ENCODE results near the gene INVS. TPM values are rescaled to one million over a fixed set of nuclear protein-coding genes. Genes with fewer than 3 reads are reported as not detected.

Gene INVS
- total and polyA plus RNA-seq, 2 donors (not counting 1 experiment from before 2014, with no cell fraction given), result 13.9 to 37.0 TPM

GRCh38 chr9:100220936-100221335, 121.9 kb downstream of the INVS start:
- Histone ChIP-seq H3K27me3 (replicated peaks in 1 of 4; ENCODE audit: control extremely low read depth in 1 of 4, control insufficient read depth in 3 of 4, insufficient read depth in 4 of 4, low read length in 3 of 4) (no peaks in the 10 kb centered on the region), H3K4me3 (ENCODE audit: control extremely low read depth in 1 of 5, extremely low read depth in 1 of 5, insufficient read depth in 1 of 5, low read depth in 2 of 5, low read length in 4 of 5) (no peak overlapping the region), H3K4me2 (replicated peaks; ENCODE audit: low read depth, low read length, poor library complexity, severe bottlenecking) (no peak overlapping the region), H3K4me1 (ENCODE audit: control insufficient read depth in 2 of 2, insufficient read depth in 2 of 2, low read length in 2 of 2) (peaks cover 0 to 3% of the 10 kb centered on the region in 2 donors), H3K36me3 (replicated peaks in 1 of 2; ENCODE audit: control extremely low read depth in 1 of 2, control insufficient read depth in 1 of 2, extremely low read depth in 1 of 2, insufficient read depth in 2 of 2, low read length in 1 of 2) (no peaks in the 10 kb centered on the region), H2AFZ (ENCODE audit: insufficient read depth, low read depth, low read length, poor library complexity, severe bottlenecking) (no peak overlapping the region), H3K9me3 (ENCODE audit: control extremely low read depth in 1 of 3, control insufficient read depth in 2 of 3, insufficient read depth in 1 of 3, low read length in 2 of 3) (no peaks in the 10 kb centered on the region), H4K20me1 (ENCODE audit: control insufficient read depth, insufficient read depth, low read length, poor library complexity, severe bottlenecking) (no peaks in the 10 kb centered on the region), H3K79me2 (ENCODE audit: control insufficient read depth, insufficient read depth, low read length) (no peaks in the 10 kb centered on the region), H3K9ac (ENCODE audit: low read length) (no peak overlapping the region), H3K27ac (ENCODE audit: low read length in 2 of 2) (no peak overlapping the region)
- Mint-ChIP-seq H3K27me3 (no peaks in the 10 kb centered on the region), H3K4me1 (peaks cover 4% of the 10 kb centered on the region), H3K4me3 (no peak overlapping the region), H3K9me3 (ENCODE audit: insufficient read depth) (no peaks in the 10 kb centered on the region), H3K27ac (no peak overlapping the region)
- DNase-seq (no peak), ATAC-seq (ENCODE audit: low read depth) (no peak)
- TF ChIP-seq EZH2 (IDR thresholded peaks at IDR 0.05; ENCODE audit: borderline replicate concordance, insufficient read depth, low read depth, low read length, poor library complexity, severe bottlenecking), result no peak
- no peak for TF ChIP-seq CTCF (IDR thresholded peaks at IDR 0.05)
- ChIA-PET POLR2A (no interaction called here), CTCF (interaction anchor here (0.7 to 12.2 kb wide), 3 partner anchors 49 to 429 kb away, joined by 3 to 141 read pairs (median 3); no protein-coding TSS in a partner anchor)
- no CpG with 5 or more reads among the region's 1 CpG for WGBS (ENCODE audit: insufficient coverage)
- intact Hi-C loops (cut with micrococcal nuclease), result no loop called here

- Mint-ChIP-seq H3K27me3 (no peaks in the 10 kb centered on the region), H3K9me3 (ENCODE audit: insufficient read depth) (no peaks in the 10 kb centered on the region), H3K4me3 (no peak overlapping the region), H3K27ac (no peak overlapping the region), H3K4me1 (peaks cover 4% of the 10 kb centered on the region)
- ChIA-PET CTCF (interaction anchor here (1.0 to 12.2 kb wide), 3 partner anchors 194 to 1058 kb away, joined by 3 to 141 read pairs (median 5); no protein-coding TSS in a partner anchor), POLR2A (no interaction called here)
- Histone ChIP-seq H3K9ac (ENCODE audit: low read length) (no peak overlapping the region), H3K79me2 (ENCODE audit: control insufficient read depth, insufficient read depth, low read length) (no peaks in the 10 kb centered on the region), H3K4me1 (ENCODE audit: control insufficient read depth in 2 of 2, insufficient read depth in 2 of 2, low read length in 2 of 2) (peaks cover 0 to 3% of the 10 kb centered on the region in 2 donors), H3K27me3 (replicated peaks in 1 of 4; ENCODE audit: control extremely low read depth in 1 of 4, control insufficient read depth in 3 of 4, insufficient read depth in 4 of 4, low read length in 3 of 4) (no peaks in the 10 kb centered on the region), H4K20me1 (ENCODE audit: control insufficient read depth, insufficient read depth, low read length, poor library complexity, severe bottlenecking) (no peaks in the 10 kb centered on the region), H3K4me2 (replicated peaks; ENCODE audit: low read depth, low read length, poor library complexity, severe bottlenecking) (no peak overlapping the region), H2AFZ (ENCODE audit: insufficient read depth, low read depth, low read length, poor library complexity, severe bottlenecking) (no peak overlapping the region), H3K4me3 (ENCODE audit: control extremely low read depth in 1 of 5, extremely low read depth in 1 of 5, insufficient read depth in 1 of 5, low read depth in 2 of 5, low read length in 4 of 5) (no peak overlapping the region), H3K36me3 (replicated peaks in 1 of 2; ENCODE audit: control extremely low read depth in 1 of 2, control insufficient read depth in 1 of 2, extremely low read depth in 1 of 2, insufficient read depth in 2 of 2, low read length in 1 of 2) (no peaks in the 10 kb centered on the region), H3K9me3 (ENCODE audit: control extremely low read depth in 1 of 3, control insufficient read depth in 2 of 3, insufficient read depth in 1 of 3, low read length in 2 of 3) (no peaks in the 10 kb centered on the region), H3K27ac (ENCODE audit: low read length in 2 of 2) (no peak overlapping the region)
- no peak for DNase-seq
- intact Hi-C loops (cut with micrococcal nuclease), result no loop called here
- no peak for ATAC-seq (ENCODE audit: low read depth)
- TF ChIP-seq EZH2 (IDR thresholded peaks at IDR 0.05; ENCODE audit: borderline replicate concordance, insufficient read depth, low read depth, low read length, poor library complexity, severe bottlenecking) (no peak), CTCF (IDR thresholded peaks at IDR 0.05) (no peak)
- no CpG with 5 or more reads among the region's 1 CpG for WGBS (ENCODE audit: insufficient coverage)
These were observed 122.5 kb downstream of the INVS start for GRCh38 chr9:100221538-100221937.
